Measurements from ENCODE around the gene DOCK2. TPM values are rescaled to one million over a fixed set of nuclear protein-coding genes. Genes with fewer than 3 reads are reported as not detected.

DOCK2 gene
- total and polyA plus RNA-seq, 9 of the 15 experiments (the other 6 are each of a cell fraction or from before 2014, with no cell fraction given) = 4.5 to 42.6 (median 20.5) TPM

GRCh38 chr5:170126626-170127025, 489.6 kb downstream of the DOCK2 start:
- no peak overlapping the region for H3K9ac ChIP-seq (ENCODE audit: insufficient read depth in 1 of 2, low read depth in 2 of 2, low read length in 2 of 2)
- H2AFZ ChIP-seq (ENCODE audit: low read depth, low read length) = no peak overlapping the region
- H3K27me3 ChIP-seq (ENCODE audit: control insufficient read depth in 2 of 2, insufficient read depth in 2 of 2, low read length in 2 of 2) = peaks cover 2 to 5% of the 10 kb centered on the region in 2 experiments; a peak in 2 of 5 replicates
- ChIA-PET CTCF (ENCODE audit: low intra/inter-chr PET ratio) (no interaction called here), POLR2A (no interaction called here)
- DNase-seq (ENCODE audit: extremely low read depth in 1 of 4, low spot score in 3 of 4) (no peak), ATAC-seq (no peak), FAIRE-seq (no peak)
- no peak overlapping the region for H3K4me3 ChIP-seq
- no peak for TF ChIP-seq CUX1 (CRISPR knock-in tag; IDR thresholded peaks at IDR 0.05)
- no peak for TF ChIP-seq NELFE (IDR thresholded peaks at IDR 0.05; ENCODE audit: insufficient read depth, insufficient read length)
- TF ChIP-seq GATA2 (CRISPR knock-in tag; IDR thresholded peaks at IDR 0.05) = no peak
- no peak for TF ChIP-seq MAZ (CRISPR knock-in tag; conservative IDR thresholded peaks at IDR 0.05 in 1 of 2, IDR thresholded peaks at IDR 0.05 in 1 of 2)
- no peak for TF ChIP-seq PTTG1 (tag; IDR thresholded peaks at IDR 0.05; ENCODE audit: low read depth)
- TF ChIP-seq COPS2 (conservative IDR thresholded peaks at IDR 0.05) = no peak
- no peak for TF ChIP-seq LEF1 (IDR thresholded peaks at IDR 0.05)
- TF ChIP-seq TFAP4 (CRISPR knock-in tag; IDR thresholded peaks at IDR 0.05; ENCODE audit: borderline replicate concordance) = no peak
- no peak for TF ChIP-seq CEBPB (tag; IDR thresholded peaks at IDR 0.05)
- no peak for TF ChIP-seq FOXO4 (CRISPR knock-in tag; IDR thresholded peaks at IDR 0.05)
- TF ChIP-seq RBFOX2 (IDR thresholded peaks at IDR 0.05; ENCODE audit: low read depth, low read length) = no peak
- no peak for TF ChIP-seq POLR2H (tag; IDR thresholded peaks at IDR 0.05; ENCODE audit: low read depth)
- H3K4me2 ChIP-seq (ENCODE audit: insufficient read depth, low read length) = no peak overlapping the region
- H4K20me1 ChIP-seq (replicated peaks; ENCODE audit: control insufficient read depth, insufficient read depth, low read length) = no peaks in the 10 kb centered on the region
- H3K79me2 ChIP-seq (ENCODE audit: control insufficient read depth, insufficient read depth, low read length) = no peaks in the 10 kb centered on the region
- 0% methylated on average over 1 of the region's 1 CpG for WGBS (ENCODE audit: insufficient coverage, low coverage, missing lambda C conversion rate)
- no peaks in the 10 kb centered on the region for H3K36me3 ChIP-seq (ENCODE audit: control insufficient read depth, insufficient read depth, low read length)
- no peaks in the 10 kb centered on the region for H3K9me1 ChIP-seq (ENCODE audit: control insufficient read depth, insufficient read depth, low read length)
- H3K27ac ChIP-seq (ENCODE audit: extremely low read depth, low read depth, low read length) = no peak overlapping the region
- intact Hi-C loops (cut with micrococcal nuclease) = no loop called here
- H3K4me1 ChIP-seq (replicated peaks in 1 of 2; ENCODE audit: control insufficient read depth in 2 of 2, insufficient read depth in 2 of 2, low read length in 2 of 2) = no peaks in the 10 kb centered on the region
- H3K9me3 ChIP-seq (replicated peaks; ENCODE audit: control insufficient read depth, insufficient read depth, low read depth, low read length) = no peaks in the 10 kb centered on the region
- no TSS peak for BruUV-seq (replicated peaks)
- in situ Hi-C loops (cut with MboI) = no loop called here

Data from K562 (cell line).